HUES48 (cell line): ENCODE results near the gene HSDL2.
"Not testable (repeated sequence)": the region's sequence is repeated elsewhere in the genome, so short reads cannot be mapped to it uniquely, and the experiment has no call there.

ENCODE experiments used
- H3K27ac ChIP-seq: one replicate; pipeline ENCODE4 v1.7.0; 2013; ENCODE audit warnings: low read depth, low read length, inconsistent platforms
- H3K27me3 ChIP-seq: 2 replicates; pipeline ENCODE4 v1.6.1; 2013; ENCODE audit warnings: mild to moderate bottlenecking, low read length; ENCODE audit not compliant: control insufficient read depth, insufficient read depth
- H3K36me3 ChIP-seq: 2 replicates; pipeline ENCODE4 v1.6.1; 2013; ENCODE audit warnings: low read length; ENCODE audit not compliant: control insufficient read depth, insufficient read depth
- H3K4me1 ChIP-seq: 2 replicates; pipeline ENCODE4 v1.6.1; 2013; ENCODE audit warnings: mild to moderate bottlenecking, low read length; ENCODE audit not compliant: control insufficient read depth, insufficient read depth
- H3K4me3 ChIP-seq: 2 replicates; pipeline ENCODE4 v1.5.1; 2013; ENCODE audit warnings: mild to moderate bottlenecking, low read depth, low read length
- H3K9ac ChIP-seq: 2 replicates; pipeline ENCODE4 v1.6.1; 2013; ENCODE audit warnings: mild to moderate bottlenecking, low read depth, low read length, moderate library complexity
- H3K9me3 ChIP-seq: 2 replicates; pipeline ENCODE4 v1.6.1; 2013; ENCODE audit warnings: low read length; ENCODE audit not compliant: control insufficient read depth, insufficient read depth

Gene HSDL2

GRCh38 chr9:112348257-112349007, 31.5 kb upstream of the HSDL2 start:
- Histone ChIP-seq H3K27ac (peak overlapping the region; percentile 63), H3K27me3 (no peaks in the 10 kb centered on the region), H3K9me3 (no peaks in the 10 kb centered on the region), H3K36me3 (no peaks in the 10 kb centered on the region), H3K4me1 (peaks cover 17% of the 10 kb centered on the region), H3K4me3 (peak overlapping the region; percentile 58), H3K9ac (0 out of 2 replicates have a peak overlapping the region, but pooled peaks have one; percentile 7)

- Histone ChIP-seq H3K4me3 (peak overlapping the region; percentile 58), H3K36me3 (no peaks in the 10 kb centered on the region), H3K9ac (no peak overlapping the region), H3K27ac (peak overlapping the region; percentile 63), H3K9me3 (no peaks in the 10 kb centered on the region), H3K4me1 (peaks cover 17% of the 10 kb centered on the region), H3K27me3 (no peaks in the 10 kb centered on the region)
Measured at GRCh38 chr9:112349008-112349333, 30.9 kb upstream of the HSDL2 start.

- peaks cover 26% of the 10 kb centered on the region for H3K4me1 ChIP-seq
- no peak overlapping the region for H3K9ac ChIP-seq
- H3K27ac ChIP-seq, result no peak overlapping the region
Measured at GRCh38 chr9:112351184-112351583, 28.7 kb upstream of the HSDL2 start.

GRCh38 chr9:112352209-112352608, 27.7 kb upstream of the HSDL2 start:
- H3K36me3 ChIP-seq, result no peaks in the 10 kb centered on the region
- H3K9me3 ChIP-seq, result no peaks in the 10 kb centered on the region
- no peak overlapping the region for H3K4me3 ChIP-seq
- no peak overlapping the region for H3K9ac ChIP-seq
- no peak overlapping the region for H3K27ac ChIP-seq
- no peaks in the 10 kb centered on the region for H3K27me3 ChIP-seq
- peaks cover 26% of the 10 kb centered on the region for H3K4me1 ChIP-seq

More at GRCh38 chr9:112351184-112351583, 28.7 kb upstream of the HSDL2 start:
- Histone ChIP-seq H3K9me3 (no peaks in the 10 kb centered on the region), H3K27me3 (no peaks in the 10 kb centered on the region), H3K36me3 (no peaks in the 10 kb centered on the region), H3K4me3 (no peak overlapping the region)

GRCh38 chr9:112354081-112354743, 25.7 kb upstream of the HSDL2 start:
- Histone ChIP-seq H3K4me3 (no peak overlapping the region), H3K4me1 (peaks cover 11% of the 10 kb centered on the region; the same call in 1 of the 2 replicates), H3K27ac (no peak overlapping the region), H3K9ac (no peak overlapping the region), H3K27me3 (no peaks in the 10 kb centered on the region), H3K36me3 (no peaks in the 10 kb centered on the region), H3K9me3 (no peaks in the 10 kb centered on the region)

GRCh38 chr9:112355427-112355897, 24.4 kb upstream of the HSDL2 start:
- H3K4me1 ChIP-seq, result 0 out of 2 replicates have a peak, but pooled peaks cover 9% of the 10 kb centered on the region
- no peak overlapping the region for H3K27ac ChIP-seq
- H3K9me3 ChIP-seq, result no peaks in the 10 kb centered on the region
- H3K4me3 ChIP-seq, result no peak overlapping the region
- H3K36me3 ChIP-seq, result no peaks in the 10 kb centered on the region
- H3K27me3 ChIP-seq, result no peaks in the 10 kb centered on the region
- no peak overlapping the region for H3K9ac ChIP-seq

GRCh38 chr9:112360047-112360804, 19.7 kb upstream of the HSDL2 start:
- Histone ChIP-seq H3K9ac (no peak overlapping the region), H3K9me3 (no peaks in the 10 kb centered on the region), H3K27me3 (no peaks in the 10 kb centered on the region), H3K4me1 (no peaks in the 10 kb centered on the region), H3K4me3 (no peak overlapping the region), H3K36me3 (no peaks in the 10 kb centered on the region), H3K27ac (no peak overlapping the region)

GRCh38 chr9:112361601-112362000, 18.3 kb upstream of the HSDL2 start:
- Histone ChIP-seq H3K36me3 (no peaks in the 10 kb centered on the region), H3K4me3 (no peak overlapping the region), H3K4me1 (no peaks in the 10 kb centered on the region), H3K27me3 (no peaks in the 10 kb centered on the region), H3K9me3 (no peaks in the 10 kb centered on the region), H3K27ac (no peak overlapping the region), H3K9ac (no peak overlapping the region)

GRCh38 chr9:112364761-112365160, 15.1 kb upstream of the HSDL2 start:
- Histone ChIP-seq H3K36me3 (no peaks in the 10 kb centered on the region), H3K9me3 (peaks cover 4% of the 10 kb centered on the region; the same call in 1 of the 2 replicates), H3K27ac (no peak overlapping the region), H3K27me3 (no peaks in the 10 kb centered on the region), H3K4me1 (no peaks in the 10 kb centered on the region), H3K9ac (no peak overlapping the region), H3K4me3 (no peak overlapping the region)

GRCh38 chr9:112365257-112365656, 14.7 kb upstream of the HSDL2 start:
- H3K4me3 ChIP-seq, H3K9me3 ChIP-seq, H3K36me3 ChIP-seq, H3K27me3 ChIP-seq, H3K4me1 ChIP-seq, H3K27ac ChIP-seq, H3K9ac ChIP-seq: not testable (repeated sequence)

GRCh38 chr9:112366591-112366990, 13.3 kb upstream of the HSDL2 start:
- Histone ChIP-seq H3K4me3 (no peak overlapping the region), H3K36me3 (no peaks in the 10 kb centered on the region), H3K27ac (no peak overlapping the region), H3K9ac (no peak overlapping the region), H3K9me3 (peaks cover 4% of the 10 kb centered on the region; the same call in 1 of the 2 replicates), H3K4me1 (no peaks in the 10 kb centered on the region), H3K27me3 (no peaks in the 10 kb centered on the region)
